Frontal cortex (tissue), 4 donors: Measurements from ENCODE around the gene SLC15A1. TPM values are rescaled to one million over a fixed set of nuclear protein-coding genes. Genes with fewer than 3 reads are reported as not detected.
A peak's percentile ranks its signal among the peaks of the same experiment; 100 is the strongest.

Source experiments
- DNase-seq, 2 donors: peaks; one replicate each; pipeline ENCODE4 v3.0.0; 2012; ENCODE audit warnings: low spot score in 2 of 2
- FAIRE-seq: peaks from 2 replicates; lab custom pipeline; 2012; peaks lifted over from hg19 to GRCh38; lab: Jason Lieb, UNC
- total RNA-seq: library from RNA; depleted of rRNA; stranded (reverse); fragments of >200 nt; gene quantifications from one replicate; pipeline ENCODE4 v1.2.3, GENCODE V29; 2014
- donor health status: control.
- donor health status: control.
- donor health status: control.

SLC15A1 gene
- total RNA-seq, 1 donor from 2014 or later: under 0.01 TPM

- FAIRE-seq: no peak
- no peak for DNase-seq
These were observed 35.2 kb downstream of the SLC15A1 start for GRCh38 chr13:98717256-98717655.

GRCh38 chr13:98710521-98710920, 42.0 kb downstream of the SLC15A1 start:
- DNase-seq (no peak), FAIRE-seq (no peak)

- DNase-seq: no peak
- FAIRE-seq: no peak
These were observed 45.0 kb downstream of the SLC15A1 start for GRCh38 chr13:98707281-98707999.

GRCh38 chr13:98706446-98707110, 45.9 kb downstream of the SLC15A1 start:
- DNase-seq (no peak), FAIRE-seq (no peak)

GRCh38 chr13:98697791-98698190, 54.7 kb downstream of the SLC15A1 start:
- DNase-seq (no peak), FAIRE-seq (no peak)

GRCh38 chr13:98693756-98694155, 58.7 kb downstream of the SLC15A1 start:
- no peak for FAIRE-seq
- no peak for DNase-seq

GRCh38 chr13:98691360-98691759, 61.1 kb downstream of the SLC15A1 start:
- DNase-seq: no peak
- no peak for FAIRE-seq

- DNase-seq: no peak
- no peak for FAIRE-seq
These were observed 62.0 kb downstream of the SLC15A1 start for GRCh38 chr13:98690348-98691022.

GRCh38 chr13:98689347-98689968, 63.0 kb downstream of the SLC15A1 start:
- DNase-seq (no peak), FAIRE-seq (no peak)

- DNase-seq: no peak
- FAIRE-seq: no peak
These were observed 64.1 kb downstream of the SLC15A1 start for GRCh38 chr13:98688373-98688772.

- FAIRE-seq: no peak
- no peak for DNase-seq
These were observed 65.2 kb downstream of the SLC15A1 start for GRCh38 chr13:98687319-98687718.

- FAIRE-seq: no peak
- no peak for DNase-seq
These were observed 66.2 kb downstream of the SLC15A1 start for GRCh38 chr13:98686270-98686669.

GRCh38 chr13:98685146-98685545, 67.3 kb downstream of the SLC15A1 start:
- no peak for FAIRE-seq
- DNase-seq: no peak

GRCh38 chr13:98681049-98681448, 71.4 kb downstream of the SLC15A1 start:
- DNase-seq (no peak), FAIRE-seq (no peak)

GRCh38 chr13:98678741-98679140, 73.7 kb downstream of the SLC15A1 start:
- no peak for FAIRE-seq
- DNase-seq: no peak

- FAIRE-seq (no peak), DNase-seq (no peak)
These were observed 75.1 kb downstream of the SLC15A1 start for GRCh38 chr13:98677398-98677797.

GRCh38 chr13:98676239-98676638, 76.2 kb downstream of the SLC15A1 start:
- no peak for DNase-seq
- FAIRE-seq: no peak

GRCh38 chr13:98675837-98676236, 76.6 kb downstream of the SLC15A1 start:
- DNase-seq: no peak
- no peak for FAIRE-seq

- FAIRE-seq (no peak), DNase-seq (no peak)
These were observed 77.4 kb downstream of the SLC15A1 start for GRCh38 chr13:98675066-98675465.

GRCh38 chr13:98672947-98673613, 79.4 kb downstream of the SLC15A1 start:
- FAIRE-seq (no peak), DNase-seq (peak; percentile 46 to 78)
